ENCODE results near the gene TPTE.
"Not testable (repeated sequence)": the region's sequence is repeated elsewhere in the genome, so short reads cannot be mapped to it uniquely, and the experiment has no call there.

Gene TPTE

GRCh38 chr21:10616061-10616460 lies 94.7 kb downstream of the TPTE start:
- CTCF ChIA-PET; H3K27ac ChIP-seq (ENCODE audit: insufficient read depth in 1 of 2, low read depth in 1 of 2, low read length in 2 of 2, poor library complexity in 1 of 2, severe bottlenecking in 2 of 2); H3K27me3 ChIP-seq (replicated peaks in 2 of 5; ENCODE audit: control insufficient read depth in 4 of 5, insufficient read depth in 5 of 5, low read length in 4 of 5); H3K4me3 ChIP-seq (ENCODE audit: control insufficient read depth in 1 of 7, extremely low read depth in 1 of 7, insufficient read depth in 4 of 7, low read depth in 2 of 7, low read length in 6 of 7); POLR2A ChIA-PET; DNase-seq; H3K4me1 ChIP-seq (ENCODE audit: control extremely low read depth in 1 of 4, control insufficient read depth in 4 of 4, insufficient read depth in 4 of 4, low read length in 3 of 4); H3K36me3 ChIP-seq (ENCODE audit: control insufficient read depth in 4 of 4, insufficient read depth in 4 of 4, low read length in 3 of 4): not testable (repeated sequence)
- peaks cover 0 to 13% (median 7%) of the 10 kb centered on the region in 5 experiments for H3K9me3 ChIP-seq (ENCODE audit: control extremely low read depth in 1 of 5, control insufficient read depth in 4 of 5, insufficient read depth in 2 of 5, low read depth in 1 of 5, low read length in 4 of 5)
- WGBS (ENCODE audit: insufficient coverage), result 71% methylated on average over 3 of the region's 3 CpGs

GRCh38 chr21:10616535-10616934 lies 95.2 kb downstream of the TPTE start:
- no peaks in the 10 kb centered on the region for H3K36me3 ChIP-seq (ENCODE audit: control insufficient read depth in 4 of 4, insufficient read depth in 4 of 4, low read length in 3 of 4)
- H3K9me3 ChIP-seq (ENCODE audit: control extremely low read depth in 1 of 5, control insufficient read depth in 4 of 5, insufficient read depth in 2 of 5, low read depth in 1 of 5, low read length in 4 of 5), result peaks cover 0 to 13% (median 7%) of the 10 kb centered on the region in 5 experiments
- CTCF ChIA-PET, result no interaction called here
- H3K4me3 ChIP-seq (ENCODE audit: control insufficient read depth in 1 of 7, extremely low read depth in 1 of 7, insufficient read depth in 4 of 7, low read depth in 2 of 7, low read length in 6 of 7), result no peak overlapping the region
- 72% methylated on average over 6 of the region's 30 CpGs for WGBS (ENCODE audit: insufficient coverage)
- no peak overlapping the region for H3K27ac ChIP-seq (ENCODE audit: insufficient read depth in 1 of 2, low read depth in 1 of 2, low read length in 2 of 2, poor library complexity in 1 of 2, severe bottlenecking in 2 of 2)
- H3K4me1 ChIP-seq (ENCODE audit: control extremely low read depth in 1 of 4, control insufficient read depth in 4 of 4, insufficient read depth in 4 of 4, low read length in 3 of 4), result no peaks in the 10 kb centered on the region
- DNase-seq, result no peak
- POLR2A ChIA-PET, result no interaction called here
- H3K27me3 ChIP-seq (replicated peaks in 2 of 5; ENCODE audit: control insufficient read depth in 4 of 5, insufficient read depth in 5 of 5, low read length in 4 of 5), result no peaks in the 10 kb centered on the region

DNA sequence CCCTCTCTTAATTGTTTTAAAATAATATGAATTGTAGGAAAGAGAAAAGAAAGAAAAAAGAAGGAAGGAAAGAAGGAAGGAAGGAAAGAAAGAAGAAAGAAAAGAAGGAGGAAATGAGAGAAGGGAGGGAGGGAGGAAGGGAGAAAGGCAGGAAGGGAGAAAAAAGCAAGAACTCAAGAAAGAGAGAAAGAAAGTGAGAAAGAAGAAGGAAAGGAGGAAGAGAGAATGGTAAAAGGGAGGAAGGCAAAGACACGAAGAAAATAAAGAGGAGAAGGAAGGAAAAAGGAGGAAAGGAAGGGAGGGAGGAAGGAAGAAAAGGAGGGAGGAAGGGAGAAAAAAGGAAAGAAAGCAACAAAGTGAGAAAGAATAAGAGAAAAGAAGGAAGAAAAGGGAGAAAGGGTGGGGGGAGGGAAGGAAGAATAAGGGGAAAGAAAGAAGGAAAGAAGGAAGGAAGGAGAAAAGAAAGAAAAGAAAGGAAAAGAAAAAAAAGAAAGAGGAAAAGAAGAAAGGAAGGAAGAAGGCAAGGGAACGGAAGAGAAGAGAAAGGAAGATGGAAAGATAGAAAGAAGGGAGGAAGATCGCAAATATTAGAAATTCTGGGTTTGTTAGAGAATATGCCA lies 95.9 kb downstream of the TPTE start:
- H3K9me3 ChIP-seq (ENCODE audit: control extremely low read depth in 1 of 5, control insufficient read depth in 4 of 5, insufficient read depth in 2 of 5, low read depth in 1 of 5, low read length in 4 of 5), result peaks cover 0 to 16% (median 6%) of the 10 kb centered on the region in 5 experiments
- POLR2A ChIA-PET; CTCF ChIA-PET; H3K27me3 ChIP-seq (replicated peaks in 2 of 5; ENCODE audit: control insufficient read depth in 4 of 5, insufficient read depth in 5 of 5, low read length in 4 of 5); H3K4me1 ChIP-seq (ENCODE audit: control extremely low read depth in 1 of 4, control insufficient read depth in 4 of 4, insufficient read depth in 4 of 4, low read length in 3 of 4); H3K36me3 ChIP-seq (ENCODE audit: control insufficient read depth in 4 of 4, insufficient read depth in 4 of 4, low read length in 3 of 4); DNase-seq; H3K27ac ChIP-seq (ENCODE audit: insufficient read depth in 1 of 2, low read depth in 1 of 2, low read length in 2 of 2, poor library complexity in 1 of 2, severe bottlenecking in 2 of 2); H3K4me3 ChIP-seq (ENCODE audit: control insufficient read depth in 1 of 7, extremely low read depth in 1 of 7, insufficient read depth in 4 of 7, low read depth in 2 of 7, low read length in 6 of 7): not testable (repeated sequence)
- WGBS (ENCODE audit: insufficient coverage), result 77% methylated on average over 3 of the region's 3 CpGs

DNA sequence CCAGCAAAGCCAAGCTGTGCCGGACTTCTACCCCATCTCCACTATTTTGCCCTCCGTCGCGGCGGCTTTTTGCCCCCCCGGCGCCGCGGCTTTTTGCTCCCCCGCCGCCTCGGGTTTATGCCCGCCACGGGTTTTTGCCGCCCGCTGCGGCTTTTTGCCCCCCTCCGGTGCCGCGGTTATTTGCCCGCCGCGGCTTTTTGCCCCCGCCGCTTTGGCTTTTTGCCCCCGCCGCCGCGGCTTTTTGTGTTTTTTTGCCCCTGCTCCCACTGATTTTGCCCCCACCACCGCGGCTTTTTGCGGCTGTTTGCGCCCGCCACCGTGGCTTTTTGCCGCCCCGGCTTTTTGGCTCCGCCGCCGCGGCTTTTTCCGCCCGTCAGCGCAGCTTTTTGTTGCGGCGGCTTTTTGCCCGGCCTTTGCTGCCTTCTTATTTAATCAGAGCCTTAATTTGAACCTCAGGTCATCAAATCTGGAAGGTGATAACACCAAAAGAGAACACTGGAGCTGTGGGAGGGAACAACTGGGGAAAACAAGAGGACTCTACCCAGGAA lies 106.0 kb downstream of the TPTE start:
- no peak overlapping the region for H3K27ac ChIP-seq (ENCODE audit: insufficient read depth in 1 of 2, low read depth in 1 of 2, low read length in 2 of 2, poor library complexity in 1 of 2, severe bottlenecking in 2 of 2)
- H3K36me3 ChIP-seq (ENCODE audit: control insufficient read depth in 4 of 4, insufficient read depth in 4 of 4, low read length in 3 of 4), result no peaks in the 10 kb centered on the region
- H3K4me3 ChIP-seq (ENCODE audit: control insufficient read depth in 1 of 7, extremely low read depth in 1 of 7, insufficient read depth in 4 of 7, low read depth in 2 of 7, low read length in 6 of 7), result no peak overlapping the region
- ChIA-PET POLR2A (no interaction called here), CTCF (no interaction called here)
- no peak for DNase-seq
- H3K4me1 ChIP-seq (ENCODE audit: control extremely low read depth in 1 of 4, control insufficient read depth in 4 of 4, insufficient read depth in 4 of 4, low read length in 3 of 4), result no peaks in the 10 kb centered on the region
- WGBS (ENCODE audit: insufficient coverage), result 61% methylated on average over 47 of the region's 47 CpGs
- peaks cover 0 to 19% (median 4%) of the 10 kb centered on the region in 5 experiments for H3K9me3 ChIP-seq (ENCODE audit: control extremely low read depth in 1 of 5, control insufficient read depth in 4 of 5, insufficient read depth in 2 of 5, low read depth in 1 of 5, low read length in 4 of 5)
- no peaks in the 10 kb centered on the region for H3K27me3 ChIP-seq (replicated peaks in 2 of 5; ENCODE audit: control insufficient read depth in 4 of 5, insufficient read depth in 5 of 5, low read length in 4 of 5)

- H3K27me3 ChIP-seq (replicated peaks in 2 of 5; ENCODE audit: control insufficient read depth in 4 of 5, insufficient read depth in 5 of 5, low read length in 4 of 5); POLR2A ChIA-PET; H3K27ac ChIP-seq (ENCODE audit: insufficient read depth in 1 of 2, low read depth in 1 of 2, low read length in 2 of 2, poor library complexity in 1 of 2, severe bottlenecking in 2 of 2); H3K4me3 ChIP-seq (ENCODE audit: control insufficient read depth in 1 of 7, extremely low read depth in 1 of 7, insufficient read depth in 4 of 7, low read depth in 2 of 7, low read length in 6 of 7); CTCF ChIA-PET; H3K4me1 ChIP-seq (ENCODE audit: control extremely low read depth in 1 of 4, control insufficient read depth in 4 of 4, insufficient read depth in 4 of 4, low read length in 3 of 4); DNase-seq; H3K36me3 ChIP-seq (ENCODE audit: control insufficient read depth in 4 of 4, insufficient read depth in 4 of 4, low read length in 3 of 4): not testable (repeated sequence)
- 85% methylated on average over 3 of the region's 3 CpGs for WGBS (ENCODE audit: insufficient coverage)
- H3K9me3 ChIP-seq (ENCODE audit: control extremely low read depth in 1 of 5, control insufficient read depth in 4 of 5, insufficient read depth in 2 of 5, low read depth in 1 of 5, low read length in 4 of 5), result peaks cover 0 to 19% (median 4%) of the 10 kb centered on the region in 5 experiments
These were observed 107.9 kb downstream of the TPTE start for GRCh38 chr21:10629239-10629638.

DNA sequence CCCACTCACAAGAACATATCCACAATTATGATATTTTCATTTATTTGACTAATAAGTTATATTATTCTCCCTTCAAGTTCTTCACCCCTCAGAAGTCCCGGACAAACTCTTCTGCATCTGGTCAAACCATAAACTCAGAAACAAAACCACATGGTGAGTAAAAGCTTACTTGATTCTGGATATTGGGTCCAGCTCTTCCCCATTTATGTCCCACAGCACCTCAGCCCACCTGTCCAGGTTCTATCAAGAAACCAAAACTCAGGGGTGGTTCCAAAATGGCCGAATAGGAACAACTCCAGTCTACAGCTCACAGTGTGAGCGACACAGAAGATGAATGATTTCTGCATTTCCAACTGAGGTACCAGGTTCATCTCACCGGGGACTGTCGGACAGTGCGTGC lies 109.4 kb downstream of the TPTE start:
- H3K27ac ChIP-seq (ENCODE audit: insufficient read depth in 1 of 2, low read depth in 1 of 2, low read length in 2 of 2, poor library complexity in 1 of 2, severe bottlenecking in 2 of 2); H3K36me3 ChIP-seq (ENCODE audit: control insufficient read depth in 4 of 4, insufficient read depth in 4 of 4, low read length in 3 of 4); H3K4me3 ChIP-seq (ENCODE audit: control insufficient read depth in 1 of 7, extremely low read depth in 1 of 7, insufficient read depth in 4 of 7, low read depth in 2 of 7, low read length in 6 of 7); POLR2A ChIA-PET; DNase-seq; H3K27me3 ChIP-seq (replicated peaks in 2 of 5; ENCODE audit: control insufficient read depth in 4 of 5, insufficient read depth in 5 of 5, low read length in 4 of 5); CTCF ChIA-PET; H3K4me1 ChIP-seq (ENCODE audit: control extremely low read depth in 1 of 4, control insufficient read depth in 4 of 4, insufficient read depth in 4 of 4, low read length in 3 of 4): not testable (repeated sequence)
- WGBS (ENCODE audit: insufficient coverage), result 95% methylated on average over 4 of the region's 6 CpGs
- peaks cover 0 to 15% (median 4%) of the 10 kb centered on the region in 5 experiments for H3K9me3 ChIP-seq (ENCODE audit: control extremely low read depth in 1 of 5, control insufficient read depth in 4 of 5, insufficient read depth in 2 of 5, low read depth in 1 of 5, low read length in 4 of 5)

DNA sequence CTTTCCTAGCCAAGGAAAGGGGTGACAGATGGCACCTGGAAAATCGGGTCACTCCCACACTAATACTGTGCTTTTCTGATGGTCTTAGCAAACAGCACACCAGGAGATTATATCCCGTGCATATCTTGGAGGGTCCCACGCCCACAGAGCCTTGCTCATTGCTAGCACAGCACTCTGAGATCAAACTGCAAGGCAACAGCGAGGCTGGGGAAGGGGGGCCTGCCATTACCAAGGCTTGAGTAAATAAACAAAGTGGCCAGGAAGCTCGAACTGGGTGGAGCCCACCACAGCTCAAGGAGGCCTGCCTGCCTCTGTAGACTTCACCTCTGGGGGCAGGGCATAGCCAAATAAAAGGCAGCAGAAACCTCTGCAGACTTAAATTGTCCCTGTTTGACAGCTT lies 109.9 kb downstream of the TPTE start:
- H3K36me3 ChIP-seq (ENCODE audit: control insufficient read depth in 4 of 4, insufficient read depth in 4 of 4, low read length in 3 of 4); CTCF ChIA-PET; DNase-seq; POLR2A ChIA-PET; H3K4me1 ChIP-seq (ENCODE audit: control extremely low read depth in 1 of 4, control insufficient read depth in 4 of 4, insufficient read depth in 4 of 4, low read length in 3 of 4); H3K4me3 ChIP-seq (ENCODE audit: control insufficient read depth in 1 of 7, extremely low read depth in 1 of 7, insufficient read depth in 4 of 7, low read depth in 2 of 7, low read length in 6 of 7); H3K27ac ChIP-seq (ENCODE audit: insufficient read depth in 1 of 2, low read depth in 1 of 2, low read length in 2 of 2, poor library complexity in 1 of 2, severe bottlenecking in 2 of 2); H3K27me3 ChIP-seq (replicated peaks in 2 of 5; ENCODE audit: control insufficient read depth in 4 of 5, insufficient read depth in 5 of 5, low read length in 4 of 5): not testable (repeated sequence)
- peaks cover 0 to 15% (median 4%) of the 10 kb centered on the region in 5 experiments for H3K9me3 ChIP-seq (ENCODE audit: control extremely low read depth in 1 of 5, control insufficient read depth in 4 of 5, insufficient read depth in 2 of 5, low read depth in 1 of 5, low read length in 4 of 5)
- whole genome bisulfite sequencing (ENCODE audit: insufficient coverage), result 61% methylated on average over 5 of the region's 5 CpGs

Measured in common myeloid progenitor, CD34-positive (primary cell).